Natural killer cell (primary cell): ENCODE data around the gene NRXN2. TPM values are rescaled to one million over a fixed set of nuclear protein-coding genes. Genes with fewer than 3 reads are reported as not detected.
A peak's percentile ranks its signal among the peaks of the same experiment; 100 is the strongest.

Experiments used
- ATAC-seq, 3 donors: fragments of 150-1000 bp in 2 of 3; fragments of 200-7000 bp in 1 of 3; cut with Tn5 transposase; 1 replicate in 1 of 3; 2 replicates in 2 of 3; pipeline ENCODE4 v1.10.0; 2021; ENCODE audit warnings: mild to moderate bottlenecking in 2 of 3, moderate library complexity in 2 of 3
- DNase-seq, 2 donors: peaks; one replicate each; pipeline versions ENCODE4 v3.0.0 to v3.0.0-alpha.2; 2013 to 2021; ENCODE audit warnings: mixed read lengths in 1 of 2
- H3K27ac ChIP-seq: one replicate; pipeline ENCODE4 v1.5.1; 2013; ENCODE audit warnings: mild to moderate bottlenecking, low read length
- H3K27me3 ChIP-seq: one replicate; pipeline ENCODE4 v1.6.1; 2013; ENCODE audit warnings: low read length; ENCODE audit not compliant: control insufficient read depth, insufficient read depth
- H3K36me3 ChIP-seq: one replicate; pipeline ENCODE4 v1.6.1; 2013; ENCODE audit warnings: low read length; ENCODE audit not compliant: control insufficient read depth, insufficient read depth
- H3K4me1 ChIP-seq: one replicate; pipeline ENCODE4 v1.6.1; 2013; ENCODE audit warnings: low read length; ENCODE audit not compliant: control insufficient read depth, insufficient read depth
- H3K4me3 ChIP-seq: one replicate; pipeline ENCODE4 v1.5.1; 2013; ENCODE audit warnings: low read length
- H3K9me3 ChIP-seq: one replicate; pipeline ENCODE4 v1.6.1; 2013; ENCODE audit warnings: low read length; ENCODE audit not compliant: control insufficient read depth, insufficient read depth
- H3K27ac Mint-ChIP-seq, 2 donors: one replicate each; pipeline ENCODE4 v1.8.0; 2022; ENCODE audit warnings: mild to moderate bottlenecking in 2 of 2, mixed read lengths in 2 of 2, moderate library complexity in 1 of 2
- H3K27me3 Mint-ChIP-seq, 2 donors: one replicate each; pipeline ENCODE4 v1.8.0; 2022; ENCODE audit warnings: low read depth in 2 of 2, mixed read lengths in 2 of 2
- H3K36me3 Mint-ChIP-seq: one replicate; pipeline ENCODE4 v1.8.0; 2022; ENCODE audit warnings: mixed read lengths
- H3K4me1 Mint-ChIP-seq, 2 donors: one replicate each; pipeline ENCODE4 v1.8.0; 2022; ENCODE audit warnings: mixed read lengths in 2 of 2
- H3K4me3 Mint-ChIP-seq: one replicate; pipeline ENCODE4 v1.8.0; 2022; ENCODE audit warnings: mild to moderate bottlenecking, moderate library complexity, mixed read lengths
- H3K9me3 Mint-ChIP-seq, 2 donors: one replicate each; pipeline ENCODE4 v1.8.0; 2022; ENCODE audit warnings: mixed read lengths in 2 of 2
- WGBS: methylation state at CpG from one replicate; pipeline ENCODE4 v1.1.7; 2013; ENCODE audit warnings: missing lambda C conversion rate; ENCODE audit not compliant: insufficient coverage; 5-methylcytosine and 5-hydroxymethylcytosine counted together
- intact Hi-C: fragments of 100-400 bp; cut with micrococcal nuclease; formaldehyde crosslinking; loops from one replicate; pipeline ENCODE4 v1.14.2; 2022
- total RNA-seq, 4 donors: library from RNA; stranded (reverse); fragments of 120-200 nt in 1 of 4; gene quantifications; one replicate each; pipeline versions ENCODE4 v1.2.3 to v1.2.4, GENCODE V29; 2013 to 2022
- TF ChIP-seq, protein P1 (sequence below): fragments of 200-600 bp; IDR thresholded peaks from one replicate; pipeline ENCODE4 v1.8.0; 2022; ENCODE audit warnings: antibody characterized with exemption

NRXN2 gene
- total RNA-seq, 3 donors from 2014 or later (not counting 1 experiment from before 2014, with no cell fraction given) = 2.9 to 9.6 (median 7.7) TPM

- Histone ChIP-seq H3K9me3 (no peaks in the 10 kb centered on the region), H3K27me3 (no peaks in the 10 kb centered on the region), H3K4me1 (peaks cover 5% of the 10 kb centered on the region), H3K27ac (no peak overlapping the region), H3K36me3 (no peaks in the 10 kb centered on the region), H3K4me3 (no peak overlapping the region)
- intact Hi-C loops = no loop called here
- TF ChIP-seq, protein P1, sequence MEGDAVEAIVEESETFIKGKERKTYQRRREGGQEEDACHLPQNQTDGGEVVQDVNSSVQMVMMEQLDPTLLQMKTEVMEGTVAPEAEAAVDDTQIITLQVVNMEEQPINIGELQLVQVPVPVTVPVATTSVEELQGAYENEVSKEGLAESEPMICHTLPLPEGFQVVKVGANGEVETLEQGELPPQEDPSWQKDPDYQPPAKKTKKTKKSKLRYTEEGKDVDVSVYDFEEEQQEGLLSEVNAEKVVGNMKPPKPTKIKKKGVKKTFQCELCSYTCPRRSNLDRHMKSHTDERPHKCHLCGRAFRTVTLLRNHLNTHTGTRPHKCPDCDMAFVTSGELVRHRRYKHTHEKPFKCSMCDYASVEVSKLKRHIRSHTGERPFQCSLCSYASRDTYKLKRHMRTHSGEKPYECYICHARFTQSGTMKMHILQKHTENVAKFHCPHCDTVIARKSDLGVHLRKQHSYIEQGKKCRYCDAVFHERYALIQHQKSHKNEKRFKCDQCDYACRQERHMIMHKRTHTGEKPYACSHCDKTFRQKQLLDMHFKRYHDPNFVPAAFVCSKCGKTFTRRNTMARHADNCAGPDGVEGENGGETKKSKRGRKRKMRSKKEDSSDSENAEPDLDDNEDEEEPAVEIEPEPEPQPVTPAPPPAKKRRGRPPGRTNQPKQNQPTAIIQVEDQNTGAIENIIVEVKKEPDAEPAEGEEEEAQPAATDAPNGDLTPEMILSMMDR = no peak
- 90% methylated on average over 4 of the region's 4 CpGs for WGBS
- Mint-ChIP-seq H3K27me3 (no peaks in the 10 kb centered on the region), H3K9me3 (no peaks in the 10 kb centered on the region), H3K36me3 (no peaks in the 10 kb centered on the region), H3K4me3 (no peak overlapping the region), H3K27ac (no peak overlapping the region), H3K4me1 (peaks cover 0 to 10% of the 10 kb centered on the region in 2 donors)
- ATAC-seq (no peak), DNase-seq (no peak)
Measured at GRCh38 chr11:64619196-64619595, 103.8 kb downstream of the NRXN2 start.

DNA sequence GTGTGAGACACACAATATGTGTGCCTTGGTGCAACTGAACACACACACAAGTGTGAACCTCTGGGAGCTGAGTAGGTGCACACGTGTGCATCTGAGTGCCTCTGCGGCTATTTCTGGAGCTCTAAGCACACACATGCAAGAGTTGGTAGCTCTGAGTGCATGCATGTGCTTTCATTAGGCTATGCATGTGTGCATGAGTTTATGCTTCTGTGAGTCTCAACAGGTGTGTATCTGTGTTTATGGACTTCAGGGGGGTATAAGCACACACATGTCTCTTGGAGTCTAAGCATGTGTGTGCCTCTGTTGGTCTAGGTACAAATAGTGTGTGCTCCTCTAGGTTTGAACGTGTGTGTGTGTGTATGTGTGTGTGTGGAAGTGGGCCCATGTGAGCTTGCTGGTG is 106.2 kb downstream of the NRXN2 start:
- Mint-ChIP-seq H3K27ac (no peak overlapping the region), H3K4me3 (no peak overlapping the region), H3K9me3 (no peaks in the 10 kb centered on the region), H3K4me1 (peaks cover 0 to 12% of the 10 kb centered on the region in 2 donors), H3K27me3 (no peaks in the 10 kb centered on the region), H3K36me3 (no peaks in the 10 kb centered on the region)
- no peak overlapping the region for H3K27ac ChIP-seq
- peak in 1 of 3 donors; percentile 2 for ATAC-seq
- TF ChIP-seq, protein P1 = no peak
- 89% methylated on average over 3 of the region's 3 CpGs for WGBS
- DNase-seq = no peak
- H3K36me3 ChIP-seq = no peaks in the 10 kb centered on the region
- intact Hi-C loops = no loop called here
- no peak overlapping the region for H3K4me3 ChIP-seq
- no peaks in the 10 kb centered on the region for H3K9me3 ChIP-seq
- peaks cover 8% of the 10 kb centered on the region for H3K4me1 ChIP-seq
- H3K27me3 ChIP-seq = no peaks in the 10 kb centered on the region

DNA sequence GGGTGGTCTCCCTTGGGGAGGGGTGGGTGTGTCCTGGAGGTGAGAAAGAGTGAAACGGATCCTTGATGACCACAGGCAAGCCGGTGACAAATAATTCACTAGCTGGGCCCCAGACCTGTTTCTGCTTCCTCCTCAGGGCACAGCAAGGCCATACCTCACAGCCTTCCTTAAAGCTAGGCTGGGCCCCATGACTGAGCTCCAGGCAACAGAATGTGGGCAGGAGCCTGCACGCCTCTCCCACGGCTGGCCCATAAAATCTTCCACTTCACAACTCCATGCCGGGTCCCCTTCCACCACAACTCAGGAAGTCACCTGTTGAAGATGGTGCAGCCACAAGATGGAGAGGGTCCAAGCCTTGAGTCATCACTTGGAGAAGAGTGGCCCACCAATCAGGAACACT is 108.1 kb downstream of the NRXN2 start:
- TF ChIP-seq, protein P1 = no peak
- WGBS = 42% methylated on average over 5 of the region's 5 CpGs
- Mint-ChIP-seq H3K27ac (no peak overlapping the region), H3K27me3 (no peaks in the 10 kb centered on the region), H3K4me1 (peaks cover 0 to 21% of the 10 kb centered on the region in 2 donors), H3K9me3 (no peaks in the 10 kb centered on the region), H3K4me3 (no peak overlapping the region), H3K36me3 (no peaks in the 10 kb centered on the region)
- no peak overlapping the region for H3K27ac ChIP-seq
- H3K4me3 ChIP-seq = no peak overlapping the region
- no peaks in the 10 kb centered on the region for H3K27me3 ChIP-seq
- no peaks in the 10 kb centered on the region for H3K36me3 ChIP-seq
- no peaks in the 10 kb centered on the region for H3K9me3 ChIP-seq
- intact Hi-C loops = no loop called here
- no peak for DNase-seq
- H3K4me1 ChIP-seq = peaks cover 6% of the 10 kb centered on the region
- no peak for ATAC-seq

- H3K36me3 Mint-ChIP-seq = no peaks in the 10 kb centered on the region
- H3K4me1 Mint-ChIP-seq = peaks cover 0 to 22% of the 10 kb centered on the region in 2 donors
- intact Hi-C loops = no loop called here
- H3K4me1 ChIP-seq = peaks cover 6% of the 10 kb centered on the region
- no peak overlapping the region for H3K27ac Mint-ChIP-seq
- no peak overlapping the region for H3K4me3 ChIP-seq
- TF ChIP-seq, protein P1 = no peak
- H3K9me3 Mint-ChIP-seq = no peaks in the 10 kb centered on the region
- 88% methylated on average over 6 of the region's 6 CpGs for WGBS
- H3K27me3 ChIP-seq = no peaks in the 10 kb centered on the region
- H3K9me3 ChIP-seq = no peaks in the 10 kb centered on the region
- H3K27me3 Mint-ChIP-seq = no peaks in the 10 kb centered on the region
- no peak overlapping the region for H3K27ac ChIP-seq
- no peak overlapping the region for H3K4me3 Mint-ChIP-seq
- no peaks in the 10 kb centered on the region for H3K36me3 ChIP-seq
- DNase-seq (no peak), ATAC-seq (no peak)
Measured at GRCh38 chr11:64613648-64614047, 109.3 kb downstream of the NRXN2 start.
